ENCODE data around the gene MFRP.

Gene MFRP

GRCh38 chr11:119372260-119373058 is 26.0 kb upstream of the MFRP start:
- no peak for DNase-seq (ENCODE audit: low read depth)
- H3K4me3 ChIP-seq (ENCODE audit: low read length) = no peak overlapping the region
- no peak for TF ChIP-seq CTCF (conservative IDR thresholded peaks at IDR 0.05; ENCODE audit: low read depth, low read length)

GRCh38 chr11:119371778-119372182 is 25.3 kb upstream of the MFRP start:
- DNase-seq (ENCODE audit: low read depth) = no peak
- peak; percentile 45 for TF ChIP-seq CTCF (conservative IDR thresholded peaks at IDR 0.05; ENCODE audit: low read depth, low read length)
- no peak overlapping the region for H3K4me3 ChIP-seq (ENCODE audit: low read length)

GRCh38 chr11:119371067-119371601 is 24.6 kb upstream of the MFRP start:
- H3K4me3 ChIP-seq (ENCODE audit: low read length) = no peak overlapping the region
- no peak for TF ChIP-seq CTCF (conservative IDR thresholded peaks at IDR 0.05; ENCODE audit: low read depth, low read length)
- no peak for DNase-seq (ENCODE audit: low read depth)

GRCh38 chr11:119370486-119371046 is 24.1 kb upstream of the MFRP start:
- TF ChIP-seq CTCF (conservative IDR thresholded peaks at IDR 0.05; ENCODE audit: low read depth, low read length) = no peak
- H3K4me3 ChIP-seq (ENCODE audit: low read length) = no peak overlapping the region
- DNase-seq (ENCODE audit: low read depth) = no peak

GRCh38 chr11:119369132-119369925 is 22.8 kb upstream of the MFRP start:
- TF ChIP-seq CTCF (conservative IDR thresholded peaks at IDR 0.05; ENCODE audit: low read depth, low read length) = no peak
- peak overlapping the region; percentile 2 for H3K4me3 ChIP-seq (ENCODE audit: low read length)
- DNase-seq (ENCODE audit: low read depth) = no peak

- H3K4me3 ChIP-seq (ENCODE audit: low read length) = peak overlapping the region; percentile 4
- DNase-seq (ENCODE audit: low read depth) = peak; percentile 85
- no peak for TF ChIP-seq CTCF (conservative IDR thresholded peaks at IDR 0.05; ENCODE audit: low read depth, low read length)
Observed at GRCh38 chr11:119368121-119369034, 21.9 kb upstream of the MFRP start.

All from retinal pigment epithelial cell (primary cell).